Thyroid gland (tissue), 4 donors: ENCODE results near the gene PRKCE.

Experiments used
- CTCF ChIP-seq, 6 experiments: fragments of 200-600 bp in 3 of 6; fragments of 450-650 bp in 3 of 6; sonication (generic) in 3 of 6; IDR thresholded peaks; one replicate each; pipeline ENCODE4 v1.5.1; 2016 to 2019; ENCODE audit warnings: antibody characterized with exemption in 6 of 6, mild to moderate bottlenecking in 2 of 6, inconsistent platforms in 1 of 6, moderate library complexity in 1 of 6
- POLR2A ChIP-seq, 2 donors: fragments of 450-650 bp; IDR thresholded peaks; one replicate each; pipeline ENCODE4 v1.6.1; 2017; ENCODE audit warnings: antibody characterized with exemption in 2 of 2, mild to moderate bottlenecking in 2 of 2, moderate library complexity in 1 of 2

GRCh38 chr2:45904946-45905631, 253.6 kb downstream of the PRKCE start:
- TF ChIP-seq CTCF (IDR thresholded peaks at IDR 0.05) (no peak), POLR2A (IDR thresholded peaks at IDR 0.05) (no peak)
